IMR-90 (cell line): ENCODE measurements around the gene VPS37C. TPM values are rescaled to one million over a fixed set of nuclear protein-coding genes. Genes with fewer than 3 reads are reported as not detected.
"Not testable (repeated sequence)": the region's sequence is repeated elsewhere in the genome, so short reads cannot be mapped to it uniquely, and the experiment has no call there.

Source experiments
- ATAC-seq: fragments of 200-7000 bp; cut with Tn5 transposase; 2 replicates; pipeline ENCODE4 v1.9.1; 2020; ENCODE audit warnings: low read depth, mild to moderate bottlenecking, moderate library complexity
- BruUV-seq: library from RNA; stranded (reverse); fragments of 400-500 nt; replicated peaks from 2 replicates; lab custom pipeline; 2021; lab: Mats Ljungman, UMichigan
- CTCF ChIA-PET: fragments of 300-600 bp; formaldehyde crosslinking; extraction: SDS; loops from one replicate; lab custom pipeline; 2021; ENCODE audit warnings: antibody characterized with exemption; lab: Yijun Ruan, JAX
- POLR2A ChIA-PET: fragments of 300-600 bp; sonication (Branson Sonifier 250); formaldehyde crosslinking; loops from one replicate; lab custom pipeline; 2022; ENCODE audit warnings: antibody characterized with exemption; ENCODE audit not compliant: unreplicated experiment; lab: Charles Lee
- DNase-seq: peaks from one replicate; pipeline ENCODE4 v3.0.0; 2013
- H2AFZ ChIP-seq: replicated peaks from 2 replicates; pipeline ENCODE3; 2013; ENCODE audit warnings: low read length, mild to moderate bottlenecking; ENCODE audit not compliant: poor library complexity
- H2AK5ac ChIP-seq: 2 replicates; pipeline ENCODE4 v1.6.1; 2013; ENCODE audit warnings: low read depth, low read length, inconsistent platforms
- H2AK9ac ChIP-seq: replicated peaks from 2 replicates; pipeline ENCODE3; 2013; ENCODE audit warnings: mild to moderate bottlenecking, low read depth, low read length, moderate library complexity; ENCODE audit not compliant: poor library complexity
- H2BK120ac ChIP-seq: 2 replicates; pipeline ENCODE4 v1.6.1; 2013; ENCODE audit warnings: low read depth, low read length, inconsistent platforms
- H2BK15ac ChIP-seq: 3 replicates; pipeline ENCODE4 v1.6.1; 2013; ENCODE audit warnings: low read depth, low read length, inconsistent platforms
- H2BK20ac ChIP-seq: 2 replicates; pipeline ENCODE4 v1.6.1; 2013; ENCODE audit warnings: low read depth, mild to moderate bottlenecking, inconsistent platforms, low read length, moderate library complexity
- H2BK5ac ChIP-seq: 2 replicates; pipeline ENCODE4 v1.6.1; 2013; ENCODE audit warnings: mild to moderate bottlenecking, low read depth, low read length, inconsistent platforms; ENCODE audit not compliant: poor library complexity, severe bottlenecking
- H3K14ac ChIP-seq: replicated peaks from 2 replicates; pipeline ENCODE4 v1.6.1; 2013; ENCODE audit warnings: low read depth, low read length, inconsistent platforms
- H3K18ac ChIP-seq: 2 replicates; pipeline ENCODE4 v1.6.1; 2013; ENCODE audit warnings: low read depth, low read length, control low read depth
- H3K23ac ChIP-seq: 2 replicates; pipeline ENCODE4 v1.6.1; 2013; ENCODE audit warnings: low read depth, low read length, inconsistent platforms
- H3K27ac ChIP-seq: 2 replicates; pipeline ENCODE4 v1.5.1; 2013; ENCODE audit warnings: mild to moderate bottlenecking, control low read depth, low read length; ENCODE audit not compliant: insufficient read depth
- H3K27me3 ChIP-seq: 2 replicates; pipeline ENCODE4 v1.6.1; 2013; ENCODE audit warnings: low read length; ENCODE audit not compliant: control insufficient read depth, insufficient read depth
- H3K36me3 ChIP-seq: 2 replicates; pipeline ENCODE4 v1.6.1; 2013; ENCODE audit warnings: low read length, mixed read lengths; ENCODE audit not compliant: control insufficient read depth, insufficient read depth
- H3K4ac ChIP-seq: 2 replicates; pipeline ENCODE4 v1.6.1; 2013; ENCODE audit warnings: low read depth, low read length, inconsistent platforms
- H3K4me1 ChIP-seq: 2 replicates; pipeline ENCODE4 v1.6.1; 2013; ENCODE audit warnings: low read length, mixed read lengths; ENCODE audit not compliant: control insufficient read depth, insufficient read depth
- H3K4me2 ChIP-seq: 2 replicates; pipeline ENCODE4 v1.6.1; 2013; ENCODE audit warnings: low read depth, mild to moderate bottlenecking, control low read depth, low read length, moderate library complexity
- H3K4me3 ChIP-seq: 2 replicates; pipeline ENCODE4 v1.5.1; 2013; ENCODE audit warnings: low read depth, mild to moderate bottlenecking, control low read depth, low read length, moderate library complexity; ENCODE audit not compliant: insufficient read depth
- H3K56ac ChIP-seq: 2 replicates; pipeline ENCODE4 v1.6.1; 2013; ENCODE audit warnings: low read length, inconsistent platforms; ENCODE audit not compliant: insufficient read depth; ENCODE audit errors: extremely low read depth
- H3K79me1 ChIP-seq, 2 experiments: 2 replicates each; pipeline ENCODE4 v1.6.1; 2013; ENCODE audit warnings: low read length in 2 of 2, inconsistent platforms in 1 of 2, low read depth in 1 of 2
- H3K9ac ChIP-seq: 2 replicates; pipeline ENCODE4 v1.6.1; 2013; ENCODE audit warnings: low read depth, low read length, control low read depth
- H3K9me1 ChIP-seq: 2 replicates; pipeline ENCODE4 v1.6.1; 2013; ENCODE audit warnings: low read length, inconsistent platforms; ENCODE audit not compliant: insufficient read depth
- H3K9me3 ChIP-seq: 2 replicates; pipeline ENCODE4 v1.6.1; 2013; ENCODE audit warnings: low read length; ENCODE audit not compliant: control insufficient read depth, insufficient read depth
- H4K20me1 ChIP-seq: 2 replicates; pipeline ENCODE4 v1.6.1; 2013; ENCODE audit warnings: low read length, inconsistent platforms; ENCODE audit not compliant: insufficient read depth
- H4K5ac ChIP-seq: 2 replicates; pipeline ENCODE4 v1.6.1; 2013; ENCODE audit warnings: mild to moderate bottlenecking, low read depth, low read length, control low read depth
- H4K8ac ChIP-seq, 2 experiments: 2 replicates each; pipeline ENCODE4 v1.6.1; 2013; ENCODE audit warnings: low read depth in 2 of 2, low read length in 2 of 2, control low read depth in 1 of 2, inconsistent platforms in 1 of 2
- H4K91ac ChIP-seq: 2 replicates; pipeline ENCODE4 v1.6.1; 2013; ENCODE audit warnings: low read depth, low read length, inconsistent platforms; ENCODE audit not compliant: insufficient read depth
- WGBS, 2 experiments: methylation state at CpG; one replicate each; pipeline versions ENCODE4 v1.1.5 to v1.1.7; 2013; ENCODE audit warnings: missing lambda C conversion rate in 2 of 2; ENCODE audit not compliant: insufficient read length in 1 of 2; ENCODE audit errors: extremely low coverage in 2 of 2; 5-methylcytosine and 5-hydroxymethylcytosine counted together
- dilution Hi-C: fragments of 300-500 bp; cut with HindIII; formaldehyde crosslinking; loops from one replicate; pipeline ENCODE4 v1.14.3; 2018; ENCODE audit warnings: low sequenced_read_pairs; ENCODE audit not compliant: unreplicated experiment
- in situ Hi-C: fragments of 300-500 bp; cut with MboI; formaldehyde crosslinking; loops from 3 replicates; pipeline ENCODE4 v1.14.3; 2019; ENCODE audit warnings: low sequenced_read_pairs, inconsistent platforms, mixed read lengths
- intact Hi-C: fragments of 100-400 bp; cut with micrococcal nuclease; formaldehyde crosslinking; loops from 2 replicates; pipeline ENCODE4 v1.10.0; 2022
- polyA plus RNA-seq, 3 experiments: library from polyadenylated mRNA; depleted of rRNA; stranded (reverse); fragments of >200 nt; gene quantifications; 2 replicates each; pipeline ENCODE4 v1.2.3, GENCODE V29; 2012; ENCODE audit warnings: low replicate concordance in 1 of 3
- total RNA-seq: library from RNA; depleted of rRNA; stranded (reverse); fragments of >200 nt; gene quantifications from 2 replicates; pipeline ENCODE4 v1.2.3, GENCODE V29; 2012

The VPS37C gene
- total and polyA plus RNA-seq, 2 of the 4 experiments (the other 2 are of a cell fraction): 3.2 to 13.2 TPM

- H2BK120ac ChIP-seq, H4K5ac ChIP-seq, in situ Hi-C loops, H3K79me1 ChIP-seq, H3K23ac ChIP-seq, H4K20me1 ChIP-seq, H4K8ac ChIP-seq, H2BK15ac ChIP-seq, H2AK9ac ChIP-seq, H3K4ac ChIP-seq, H2BK20ac ChIP-seq, H3K36me3 ChIP-seq, H2BK5ac ChIP-seq, CTCF ChIA-PET, H3K4me2 ChIP-seq, H3K9ac ChIP-seq, H3K27ac ChIP-seq, ATAC-seq, H3K14ac ChIP-seq, H2AK5ac ChIP-seq, H3K9me1 ChIP-seq, H3K4me3 ChIP-seq, BruUV-seq, H4K91ac ChIP-seq, dilution Hi-C loops, H2AFZ ChIP-seq, H3K18ac ChIP-seq, H3K56ac ChIP-seq, H3K4me1 ChIP-seq, H3K9me3 ChIP-seq, intact Hi-C loops, POLR2A ChIA-PET, DNase-seq: not testable (repeated sequence)
- no CpG with 5 or more reads among the region's 31 CpGs for WGBS, 2 experiments
- peaks cover 15% of the 10 kb centered on the region for H3K27me3 ChIP-seq
Observed at GRCh38 chr11:61166331-61166730, 5.1 kb upstream of the VPS37C start.

GRCh38 chr11:61165785-61166184, 4.6 kb upstream of the VPS37C start:
- H3K9me3 ChIP-seq, H3K27ac ChIP-seq, H2AK5ac ChIP-seq, H3K4me2 ChIP-seq, H4K91ac ChIP-seq, H2AFZ ChIP-seq, H4K20me1 ChIP-seq, H3K4ac ChIP-seq, H2BK120ac ChIP-seq, H4K8ac ChIP-seq, H3K23ac ChIP-seq, ATAC-seq, H2AK9ac ChIP-seq, H3K56ac ChIP-seq, H3K4me3 ChIP-seq, H3K4me1 ChIP-seq, H3K36me3 ChIP-seq, dilution Hi-C loops, H4K5ac ChIP-seq, CTCF ChIA-PET, POLR2A ChIA-PET, H3K18ac ChIP-seq, intact Hi-C loops, BruUV-seq, H3K14ac ChIP-seq, H2BK15ac ChIP-seq, H3K9me1 ChIP-seq, H2BK20ac ChIP-seq, in situ Hi-C loops, H2BK5ac ChIP-seq, H3K9ac ChIP-seq, DNase-seq: not testable (repeated sequence)
- H3K27me3 ChIP-seq: peaks cover 13% of the 10 kb centered on the region
- WGBS, 2 experiments: no CpG with 5 or more reads among the region's 7 CpGs
- peaks cover 2 to 12% of the 10 kb centered on the region in 2 experiments for H3K79me1 ChIP-seq
